Medulla oblongata (tissue), 1 donor: ENCODE results near the gene ERO1A.

ENCODE experiments used
- DNase-seq: peaks from one replicate; pipeline ENCODE4 v3.0.0-alpha.2; 2015; ENCODE audit errors: extremely low spot score

Gene ERO1A

GRCh38 chr14:52700701-52701172, 5.4 kb upstream of the ERO1A start:
- DNase-seq, result no peak

GRCh38 chr14:52694761-52695480, 437 bp downstream of the ERO1A start:
- peak; percentile 40 for DNase-seq

GRCh38 chr14:52693532-52693931, 1.8 kb downstream of the ERO1A start:
- DNase-seq, result no peak

- no peak for DNase-seq
These were observed 2.3 kb downstream of the ERO1A start for GRCh38 chr14:52693036-52693435.

- no peak for DNase-seq
These were observed 3.0 kb downstream of the ERO1A start for GRCh38 chr14:52692248-52692962.

- peak; percentile 8 for DNase-seq
These were observed 4.2 kb downstream of the ERO1A start for GRCh38 chr14:52690983-52691760.

- no peak for DNase-seq
These were observed 9.2 kb downstream of the ERO1A start for GRCh38 chr14:52686176-52686575.

- no peak for DNase-seq
These were observed 11.3 kb downstream of the ERO1A start for GRCh38 chr14:52683985-52684520.

GRCh38 chr14:52678591-52678990, 16.8 kb downstream of the ERO1A start:
- no peak for DNase-seq

- DNase-seq, result no peak
These were observed 31.5 kb downstream of the ERO1A start for GRCh38 chr14:52663850-52664249.

- DNase-seq, result no peak
These were observed 34.0 kb downstream of the ERO1A start for GRCh38 chr14:52661314-52661713.

GRCh38 chr14:52660832-52661231, 34.5 kb downstream of the ERO1A start:
- DNase-seq, result no peak

- DNase-seq, result no peak
These were observed 35.0 kb downstream of the ERO1A start for GRCh38 chr14:52660325-52660724.

- DNase-seq, result no peak
These were observed 38.5 kb downstream of the ERO1A start for GRCh38 chr14:52656905-52657304.

- no peak for DNase-seq
These were observed 44.6 kb downstream of the ERO1A start for GRCh38 chr14:52650774-52651173.

- no peak for DNase-seq
These were observed 45.8 kb downstream of the ERO1A start for GRCh38 chr14:52649511-52649910.

- no peak for DNase-seq
These were observed 53.6 kb downstream of the ERO1A start for GRCh38 chr14:52641745-52642144.

GRCh38 chr14:52640137-52640536, 55.2 kb downstream of the ERO1A start:
- no peak for DNase-seq

GRCh38 chr14:52619687-52620086, 75.7 kb downstream of the ERO1A start:
- no peak for DNase-seq

- no peak for DNase-seq
These were observed 76.8 kb downstream of the ERO1A start for GRCh38 chr14:52618602-52619001.

- no peak for DNase-seq
These were observed 85.2 kb downstream of the ERO1A start for GRCh38 chr14:52610187-52610586.

- no peak for DNase-seq
These were observed 85.8 kb downstream of the ERO1A start for GRCh38 chr14:52609445-52610044.
